ENCODE measurements around the gene CD84.

- TF ChIP-seq CTCF (conservative IDR thresholded peaks at IDR 0.05; ENCODE audit: low read length) (no peak), EZH2phosphoT487 (IDR thresholded peaks at IDR 0.05; ENCODE audit: borderline replicate concordance, low read depth, low read length) (no peak)
These were observed 2.7 kb upstream of the CD84 start for GRCh38 chr1:160581961-160582360.

All from OCI-LY7 (cell line).